T-helper 1 cell treated with Interleukin-12 subunit alpha and Interleukin-12 subunit beta and Interleukin-4 antibody, amounts not matched to agents 30 ng/mL and 1 ng/mL, for 36 hours (primary cell): ENCODE results near the gene TMEM38A. TPM values are rescaled to one million over a fixed set of nuclear protein-coding genes. Genes with fewer than 3 reads are reported as not detected.

Experiments used
- intact Hi-C: fragments of 100-400 bp; cut with micrococcal nuclease; formaldehyde crosslinking; loops from one replicate; pipeline ENCODE4 v1.15.1; 2024
- total RNA-seq: library from RNA; stranded (reverse); gene quantifications from 2 replicates; pipeline ENCODE4 v1.2.3, GENCODE V29; 2022

Gene TMEM38A
- 0.20 and 0.59 TPM in 2 replicates for total RNA-seq

GRCh38 chr19:16660763-16661479, at the start of gene TMEM38A:
TSS of gene TMEM38A (plus strand) at chr19:16661139. CDS start at chr19:16661218, 79 bp downstream.
- intact Hi-C loops, result loop anchor here (1.0 kb wide), 7 partner anchors 33 to 550 kb away; partner anchors contain the start of genes C19orf44, CALR3, CHERP and MED26

GRCh38 chr19:16612636-16613035, 48.3 kb upstream of the TMEM38A start:
- intact Hi-C loops, result loop anchor here (1.0 kb wide), 1 partner anchor 84 kb away; no protein-coding TSS in a partner anchor

- intact Hi-C loops, result no loop called here
Observed at GRCh38 chr19:16613841-16614240, 47.1 kb upstream of the TMEM38A start.

GRCh38 chr19:16614941-16615340, 46.0 kb upstream of the TMEM38A start:
- intact Hi-C loops, result no loop called here

GRCh38 chr19:16615808-16616207, 45.1 kb upstream of the TMEM38A start:
- intact Hi-C loops, result no loop called here

- intact Hi-C loops, result no loop called here
Observed at GRCh38 chr19:16618248-16618647, 42.7 kb upstream of the TMEM38A start.

GRCh38 chr19:16619457-16619856, 41.5 kb upstream of the TMEM38A start:
- intact Hi-C loops, result no loop called here

- intact Hi-C loops, result no loop called here
Observed at GRCh38 chr19:16620018-16620417, 40.9 kb upstream of the TMEM38A start.

GRCh38 chr19:16620584-16620983, 40.4 kb upstream of the TMEM38A start:
- intact Hi-C loops, result no loop called here

- intact Hi-C loops, result no loop called here
Observed at GRCh38 chr19:16621165-16621800, 39.7 kb upstream of the TMEM38A start.

- intact Hi-C loops, result no loop called here
Observed at GRCh38 chr19:16623066-16623465, 37.9 kb upstream of the TMEM38A start.

GRCh38 chr19:16623576-16623975, 37.4 kb upstream of the TMEM38A start:
- intact Hi-C loops, result no loop called here

- intact Hi-C loops, result no loop called here
Observed at GRCh38 chr19:16624236-16624635, 36.7 kb upstream of the TMEM38A start.

- intact Hi-C loops, result no loop called here
Observed at GRCh38 chr19:16625163-16625958, 35.6 kb upstream of the TMEM38A start.

- intact Hi-C loops, result no loop called here
Observed at GRCh38 chr19:16626796-16627192, 34.1 kb upstream of the TMEM38A start.

GRCh38 chr19:16627193-16627927, 33.6 kb upstream of the TMEM38A start:
- intact Hi-C loops, result no loop called here

- intact Hi-C loops, result loop anchor here (1.0 to 2.0 kb wide), 13 partner anchors 32 to 1305 kb away; partner anchors contain the start of genes AP1M1, C19orf44, CALR3 and CCDC124
Observed at GRCh38 chr19:16627928-16628182, 33.1 kb upstream of the TMEM38A start.

- intact Hi-C loops, result loop anchor here (1.0 to 2.0 kb wide), 13 partner anchors 32 to 1304 kb away; partner anchors contain the start of genes AP1M1, C19orf44, CALR3 and CCDC124
Observed at GRCh38 chr19:16628183-16628983, 32.6 kb upstream of the TMEM38A start, which contains the start of gene MED26. TSS of gene MED26 (minus strand) at chr19:16628204. CDS start at chr19:16627943, 261 bp downstream.

GRCh38 chr19:16628984-16629691, 31.8 kb upstream of the TMEM38A start:
- intact Hi-C loops, result loop anchor here (1.0 to 2.0 kb wide), 14 partner anchors 31 to 1304 kb away; partner anchors contain the start of genes AP1M1, C19orf44, CALR3 and CCDC124

- intact Hi-C loops, result no loop called here
Observed at GRCh38 chr19:16631465-16631864, 29.5 kb upstream of the TMEM38A start.
